Skeletal muscle tissue (tissue), 4 donors: ENCODE data around the gene HMCN2. TPM values are rescaled to one million over a fixed set of nuclear protein-coding genes. Genes with fewer than 3 reads are reported as not detected.
"Not testable (repeated sequence)": the region's sequence is repeated elsewhere in the genome, so short reads cannot be mapped to it uniquely, and the experiment has no call there.

Source experiments
- H3K27ac ChIP-seq: one replicate; pipeline ENCODE4 v1.7.0; 2013; ENCODE audit warnings: mild to moderate bottlenecking, low read depth, low read length, inconsistent platforms
- H3K27me3 ChIP-seq, 3 donors: one replicate each; pipeline ENCODE4 v1.7.0; 2013; ENCODE audit warnings: low read length in 3 of 3; ENCODE audit not compliant: control insufficient read depth in 3 of 3, insufficient read depth in 3 of 3
- H3K36me3 ChIP-seq, 3 donors: one replicate each; pipeline ENCODE4 v1.7.0; 2013; ENCODE audit warnings: low read length in 3 of 3; ENCODE audit not compliant: control insufficient read depth in 3 of 3, insufficient read depth in 3 of 3
- H3K4me1 ChIP-seq, 3 donors: one replicate each; pipeline ENCODE4 v1.7.0; 2013; ENCODE audit warnings: low read length in 3 of 3, mild to moderate bottlenecking in 3 of 3; ENCODE audit not compliant: control insufficient read depth in 3 of 3, insufficient read depth in 3 of 3
- H3K4me3 ChIP-seq, 3 donors: one replicate each; pipeline ENCODE4 v1.7.0; 2013; ENCODE audit warnings: low read length in 3 of 3
- H3K9ac ChIP-seq, 3 donors: one replicate each; pipeline ENCODE4 v1.7.0; 2013; ENCODE audit warnings: low read length in 3 of 3, mild to moderate bottlenecking in 3 of 3, moderate library complexity in 2 of 3, low read depth in 1 of 3
- H3K9me3 ChIP-seq, 3 donors: one replicate each; pipeline ENCODE4 v1.7.0; 2013; ENCODE audit warnings: low read length in 3 of 3; ENCODE audit not compliant: control insufficient read depth in 3 of 3
- total RNA-seq: library from RNA; depleted of rRNA; stranded (reverse); fragments of >200 nt; gene quantifications from one replicate; pipeline ENCODE4 v1.2.3, GENCODE V29; 2014
- donor health status: Osteomylitis.

The HMCN2 gene
- total RNA-seq, 1 donor from 2014 or later: 12.5 TPM

DNA sequence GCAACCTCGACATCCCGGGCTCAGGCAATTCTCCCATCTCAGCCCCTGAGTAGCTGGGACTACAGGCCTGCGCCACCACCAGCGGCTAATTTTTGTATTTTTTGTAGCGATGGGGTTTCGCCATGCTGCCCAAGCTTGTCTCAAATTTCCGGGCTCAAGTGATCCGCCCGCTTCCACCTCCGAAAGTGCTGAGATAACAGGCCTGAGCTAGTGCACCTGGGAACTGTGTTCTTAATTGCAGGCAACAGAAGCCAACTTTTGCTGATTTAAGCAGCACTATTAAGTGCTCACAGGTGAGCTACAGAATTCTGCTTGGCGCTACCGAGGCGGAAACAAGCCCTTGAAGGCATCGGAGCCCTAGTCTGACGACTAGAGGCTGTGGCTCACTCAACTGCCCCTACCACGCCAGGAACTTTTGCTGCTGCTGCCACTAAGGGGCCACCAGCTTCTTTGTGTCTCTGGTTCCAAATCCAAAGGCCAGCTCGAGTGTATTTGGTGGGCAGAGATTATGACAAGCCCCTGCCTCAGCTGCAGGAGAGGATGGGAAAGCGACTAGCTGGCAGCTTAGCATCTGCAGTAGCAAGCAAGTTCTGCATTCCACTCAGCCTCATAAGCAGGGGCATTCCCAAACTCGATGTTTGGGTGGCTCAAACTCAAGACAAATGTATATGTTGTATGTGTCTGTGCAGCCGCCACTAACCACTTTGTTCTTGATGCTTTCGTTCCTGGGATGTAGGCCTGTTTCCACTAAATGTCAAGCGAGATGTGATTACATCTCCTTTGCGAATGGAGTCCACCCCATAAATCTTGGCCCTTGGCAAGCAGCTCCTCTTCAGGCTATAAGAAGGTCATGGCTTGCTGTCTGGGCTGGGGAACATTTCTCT, 10.6 kb upstream of the HMCN2 start:
- H3K9me3 ChIP-seq: no peaks in the 10 kb centered on the region
- H3K9ac ChIP-seq: no peak overlapping the region
- no peak overlapping the region for H3K27ac ChIP-seq
- no peaks in the 10 kb centered on the region for H3K4me1 ChIP-seq
- H3K27me3 ChIP-seq: peaks cover 0 to 5% (median 2%) of the 10 kb centered on the region in 3 donors
- H3K4me3 ChIP-seq: no peak overlapping the region
- no peaks in the 10 kb centered on the region for H3K36me3 ChIP-seq

DNA sequence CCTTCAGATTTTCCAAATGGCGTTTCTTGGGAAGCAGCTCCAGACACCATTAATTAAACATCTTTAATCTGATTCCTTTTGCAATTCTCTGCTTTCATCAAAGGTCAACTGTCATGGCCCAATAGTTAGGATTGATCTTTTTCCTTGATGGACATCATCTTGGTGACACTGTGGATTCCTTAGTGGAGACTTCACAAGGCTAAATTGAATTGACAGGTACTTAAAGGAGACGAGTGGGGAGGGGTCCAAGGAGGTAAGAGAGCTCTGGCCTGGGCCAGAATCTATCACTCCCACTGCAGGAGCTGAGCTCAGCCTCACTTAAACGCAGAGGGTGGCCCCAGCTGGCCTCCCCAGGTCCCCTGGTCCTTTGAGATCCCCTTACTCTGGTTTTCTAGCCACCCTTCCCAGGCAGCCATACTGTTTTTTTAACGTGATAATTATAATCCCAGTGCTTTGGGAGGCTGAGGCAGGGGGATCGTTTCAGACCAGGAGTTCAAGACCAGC, 9.9 kb upstream of the HMCN2 start:
- H3K4me1 ChIP-seq: no peaks in the 10 kb centered on the region
- no peak overlapping the region for H3K27ac ChIP-seq
- no peaks in the 10 kb centered on the region for H3K36me3 ChIP-seq
- H3K9ac ChIP-seq: no peak overlapping the region
- H3K4me3 ChIP-seq: no peak overlapping the region
- H3K27me3 ChIP-seq: peaks cover 2 to 5% (median 2%) of the 10 kb centered on the region in 3 donors
- no peaks in the 10 kb centered on the region for H3K9me3 ChIP-seq

DNA sequence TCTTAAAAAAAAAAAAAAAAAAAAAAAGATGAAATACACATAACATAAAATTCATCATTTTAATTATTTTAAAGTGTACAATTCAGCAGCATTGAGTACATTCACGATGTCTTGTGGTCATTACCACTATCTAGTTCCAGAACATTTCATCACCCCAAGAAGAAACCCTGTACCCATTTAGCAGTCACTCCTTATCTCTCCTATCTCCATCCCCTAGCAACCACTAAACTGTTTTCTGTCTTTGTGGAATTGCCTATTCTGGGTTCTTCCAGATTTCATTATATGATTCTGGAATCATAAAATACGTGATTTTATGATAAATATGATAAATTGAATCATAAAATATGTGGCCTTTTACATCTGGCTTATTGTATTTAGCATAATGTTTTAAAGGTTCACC, 8.9 kb upstream of the HMCN2 start:
- peaks cover 2 to 10% (median 5%) of the 10 kb centered on the region in 3 donors for H3K27me3 ChIP-seq
- no peaks in the 10 kb centered on the region for H3K36me3 ChIP-seq
- no peaks in the 10 kb centered on the region for H3K9me3 ChIP-seq
- H3K9ac ChIP-seq: no peak overlapping the region
- no peak overlapping the region for H3K27ac ChIP-seq
- H3K4me3 ChIP-seq: no peak overlapping the region
- H3K4me1 ChIP-seq: no peaks in the 10 kb centered on the region

DNA sequence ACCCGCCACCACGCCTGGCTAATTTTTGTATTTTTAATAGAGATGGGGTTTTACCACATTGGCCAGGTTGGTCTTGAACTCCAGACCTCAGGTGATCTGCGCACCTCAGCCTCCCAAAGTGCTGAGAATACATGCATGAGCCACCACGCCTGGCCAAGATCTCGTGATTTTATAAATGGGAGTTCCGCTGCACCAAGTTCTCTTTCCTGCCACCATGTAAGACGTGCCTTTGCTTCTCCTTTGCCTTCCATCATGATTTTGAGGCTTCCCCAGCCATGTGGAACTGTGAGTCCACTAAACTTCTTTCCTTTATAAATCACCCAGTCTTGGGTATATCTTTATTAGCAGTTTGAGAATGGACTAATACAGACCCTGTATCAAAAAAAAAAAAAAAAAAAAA, 7.4 kb upstream of the HMCN2 start:
- H3K36me3 ChIP-seq, H3K4me3 ChIP-seq, H3K4me1 ChIP-seq, H3K9me3 ChIP-seq, H3K27ac ChIP-seq, H3K9ac ChIP-seq: not testable (repeated sequence)
- peaks cover 5 to 21% (median 13%) of the 10 kb centered on the region in 3 donors for H3K27me3 ChIP-seq

GRCh38 chr9:130259044-130259443, 6.5 kb upstream of the HMCN2 start:
- Histone ChIP-seq H3K4me3 (no peak overlapping the region), H3K36me3 (no peaks in the 10 kb centered on the region), H3K4me1 (peaks cover under 1 to 6% (median 1%) of the 10 kb centered on the region in 3 donors), H3K9ac (no peak overlapping the region), H3K27me3 (peaks cover 14 to 30% (median 21%) of the 10 kb centered on the region in 3 donors), H3K27ac (no peak overlapping the region), H3K9me3 (no peaks in the 10 kb centered on the region)

GRCh38 chr9:130260816-130261765, 4.5 kb upstream of the HMCN2 start:
- H3K4me3 ChIP-seq: no peak overlapping the region
- H3K27ac ChIP-seq: peak overlapping the region; percentile 36
- H3K27me3 ChIP-seq: peaks cover 29 to 46% (median 36%) of the 10 kb centered on the region in 3 donors
- H3K9ac ChIP-seq: no peak overlapping the region
- H3K36me3 ChIP-seq: no peaks in the 10 kb centered on the region
- H3K4me1 ChIP-seq: peaks cover 5 to 11% (median 6%) of the 10 kb centered on the region in 3 donors
- no peaks in the 10 kb centered on the region for H3K9me3 ChIP-seq

GRCh38 chr9:130262061-130262745, 3.4 kb upstream of the HMCN2 start:
- H3K4me1 ChIP-seq: peaks cover 8 to 11% (median 11%) of the 10 kb centered on the region in 3 donors
- H3K27me3 ChIP-seq: peaks cover 34 to 57% (median 44%) of the 10 kb centered on the region in 3 donors
- H3K27ac ChIP-seq: no peak overlapping the region

DNA sequence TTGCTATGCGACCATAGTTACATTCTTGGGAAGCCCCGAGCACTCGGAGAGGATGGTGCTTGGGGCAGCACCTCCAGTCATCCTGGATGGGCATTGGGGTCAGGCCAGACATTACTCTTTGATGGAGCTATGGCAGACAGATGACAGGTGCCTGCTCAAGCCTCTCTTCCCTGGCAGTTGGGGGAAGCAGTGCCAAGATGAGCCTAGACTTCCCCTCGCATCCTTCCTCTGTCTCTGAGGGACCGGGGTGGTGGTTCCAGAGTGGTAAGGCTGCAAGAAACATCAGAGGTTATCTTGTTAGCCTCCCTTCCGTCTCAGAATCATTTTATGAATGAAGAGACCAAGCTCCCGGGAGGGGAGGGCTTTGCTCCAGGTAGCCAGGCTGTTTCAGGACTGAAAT, 2.8 kb upstream of the HMCN2 start:
- no peak overlapping the region for H3K9ac ChIP-seq
- peaks cover 8 to 14% (median 14%) of the 10 kb centered on the region in 3 donors for H3K4me1 ChIP-seq
- peaks cover 36 to 61% (median 48%) of the 10 kb centered on the region in 3 donors for H3K27me3 ChIP-seq
- no peak overlapping the region for H3K27ac ChIP-seq
- H3K36me3 ChIP-seq: no peaks in the 10 kb centered on the region
- H3K9me3 ChIP-seq: no peaks in the 10 kb centered on the region
- H3K4me3 ChIP-seq: no peak overlapping the region

More at GRCh38 chr9:130262061-130262745, 3.4 kb upstream of the HMCN2 start:
- Histone ChIP-seq H3K9ac (no peak overlapping the region), H3K4me3 (no peak overlapping the region), H3K9me3 (no peaks in the 10 kb centered on the region), H3K36me3 (no peaks in the 10 kb centered on the region)

DNA sequence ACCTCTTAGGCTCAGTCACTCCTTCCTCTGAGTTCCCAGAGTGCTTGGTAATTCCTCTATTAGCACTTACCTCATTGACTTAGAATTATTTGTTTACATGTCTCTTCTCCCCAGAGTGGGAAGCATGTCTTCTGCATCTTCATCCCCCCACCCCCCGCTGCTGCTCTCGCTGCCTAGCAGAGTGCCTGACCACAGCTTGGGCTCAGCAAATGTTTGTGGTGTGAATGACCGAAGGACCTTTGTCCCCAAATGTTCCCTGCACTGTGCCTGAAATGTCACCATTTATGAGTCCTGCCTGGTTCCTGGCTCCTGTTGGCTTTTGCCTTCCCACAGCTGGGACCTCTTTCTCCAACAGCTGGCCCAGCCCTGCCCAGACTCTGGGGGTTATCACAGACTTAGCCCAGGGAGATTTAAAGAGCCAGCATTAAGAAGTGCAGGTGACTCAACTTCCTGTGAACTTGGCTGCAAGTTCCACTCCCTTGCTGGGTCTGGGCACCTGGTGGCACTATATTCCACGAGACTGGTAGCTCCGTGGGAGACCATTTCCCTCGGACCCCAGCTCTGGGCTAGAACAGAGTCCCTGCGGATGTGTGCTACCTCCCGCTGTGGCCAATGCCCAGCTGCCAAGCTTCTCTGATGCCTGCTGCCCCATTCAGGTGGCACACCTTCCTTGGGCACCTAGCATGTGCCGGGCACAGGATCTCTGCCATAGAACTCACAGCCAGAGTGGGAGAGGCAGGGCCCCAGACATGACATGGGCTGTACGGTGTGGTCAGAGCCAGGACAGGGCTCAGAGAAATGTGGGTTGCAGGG, 1.8 kb upstream of the HMCN2 start:
- Histone ChIP-seq H3K4me1 (peaks cover 8 to 24% (median 20%) of the 10 kb centered on the region in 3 donors), H3K27ac (no peak overlapping the region), H3K27me3 (peaks cover 44 to 71% (median 59%) of the 10 kb centered on the region in 3 donors), H3K9ac (peak overlapping the region in 1 of 3 donors; percentile 16), H3K36me3 (no peaks in the 10 kb centered on the region), H3K4me3 (no peak overlapping the region), H3K9me3 (no peaks in the 10 kb centered on the region)
